SU-DHL-6 (cell line): ENCODE measurements around the gene PSKH1.

ENCODE experiments used
- EZH2phosphoT487 ChIP-seq: fragments of 200-600 bp; sonication (generic), shearing (Covaris generic); conservative IDR thresholded peaks from 2 replicates; pipeline ENCODE4 v1.6.1; 2018; ENCODE audit warnings: mild to moderate bottlenecking, antibody characterized with exemption, low read length, moderate library complexity, mixed read lengths
- TF ChIP-seq, protein P1 (sequence below): fragments of 200-600 bp; sonication (generic); IDR thresholded peaks from one replicate; pipeline ENCODE4 v1.5.1; 2017; ENCODE audit warnings: antibody characterized with exemption, mild to moderate bottlenecking, low read length, moderate library complexity; ENCODE audit not compliant: insufficient read depth, poor library complexity, severe bottlenecking

GRCh38 chr16:67946966-67947558 is 54.0 kb downstream of the PSKH1 start:
- TF ChIP-seq, protein P1, sequence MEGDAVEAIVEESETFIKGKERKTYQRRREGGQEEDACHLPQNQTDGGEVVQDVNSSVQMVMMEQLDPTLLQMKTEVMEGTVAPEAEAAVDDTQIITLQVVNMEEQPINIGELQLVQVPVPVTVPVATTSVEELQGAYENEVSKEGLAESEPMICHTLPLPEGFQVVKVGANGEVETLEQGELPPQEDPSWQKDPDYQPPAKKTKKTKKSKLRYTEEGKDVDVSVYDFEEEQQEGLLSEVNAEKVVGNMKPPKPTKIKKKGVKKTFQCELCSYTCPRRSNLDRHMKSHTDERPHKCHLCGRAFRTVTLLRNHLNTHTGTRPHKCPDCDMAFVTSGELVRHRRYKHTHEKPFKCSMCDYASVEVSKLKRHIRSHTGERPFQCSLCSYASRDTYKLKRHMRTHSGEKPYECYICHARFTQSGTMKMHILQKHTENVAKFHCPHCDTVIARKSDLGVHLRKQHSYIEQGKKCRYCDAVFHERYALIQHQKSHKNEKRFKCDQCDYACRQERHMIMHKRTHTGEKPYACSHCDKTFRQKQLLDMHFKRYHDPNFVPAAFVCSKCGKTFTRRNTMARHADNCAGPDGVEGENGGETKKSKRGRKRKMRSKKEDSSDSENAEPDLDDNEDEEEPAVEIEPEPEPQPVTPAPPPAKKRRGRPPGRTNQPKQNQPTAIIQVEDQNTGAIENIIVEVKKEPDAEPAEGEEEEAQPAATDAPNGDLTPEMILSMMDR = no peak
- no peak for TF ChIP-seq EZH2phosphoT487
